ENCODE data around the gene FMN1. TPM values are rescaled to one million over a fixed set of nuclear protein-coding genes. Genes with fewer than 3 reads are reported as not detected.

Gene FMN1
- polyA plus RNA-seq, 3 donors = 0.28 to 3.7 (median 0.34) TPM

- H4K20me1 ChIP-seq (ENCODE audit: insufficient read depth, low read length) = peaks cover 26% of the 10 kb centered on the region
- no peak overlapping the region for H3K9ac ChIP-seq (ENCODE audit: insufficient read depth, low read length, poor library complexity, severe bottlenecking)
- DNase-seq = no peak
- Mint-ChIP-seq H3K27ac (no peak overlapping the region), H3K36me3 (peaks cover 0 to 9% of the 10 kb centered on the region in 2 donors), H3K27me3 (ENCODE audit: low read depth in 3 of 3) (peaks cover 0 to 1% (median under 1%) of the 10 kb centered on the region in 3 donors), H3K4me1 (peaks cover 5% of the 10 kb centered on the region), H3K9me3 (peaks cover 0 to 2% (median 0%) of the 10 kb centered on the region in 7 donors), H3K4me3 (no peak overlapping the region)
- TF ChIP-seq CTCF (IDR thresholded peaks at IDR 0.05) = no peak
- no peak overlapping the region for H2AFZ ChIP-seq (ENCODE audit: insufficient read depth, low read depth, low read length, poor library complexity, severe bottlenecking)
- no peak overlapping the region for H3K4me2 ChIP-seq (replicated peaks; ENCODE audit: extremely low read depth, low read length, poor library complexity, severe bottlenecking)
- no peak overlapping the region for H3K4me3 ChIP-seq (replicated peaks in 1 of 3; ENCODE audit: low read depth in 2 of 3, low read length in 3 of 3)
- intact Hi-C loops (cut with micrococcal nuclease) = loop anchor here in 1 of 2 donors (10.0 kb wide), 1 partner anchor 59 kb away; no protein-coding TSS in a partner anchor
- no peaks in the 10 kb centered on the region for H3K9me3 ChIP-seq (replicated peaks in 1 of 2; ENCODE audit: control insufficient read depth in 1 of 2, insufficient read depth in 1 of 2, low read length in 2 of 2)
- no peaks in the 10 kb centered on the region for H3K36me3 ChIP-seq (replicated peaks in 1 of 2; ENCODE audit: control insufficient read depth in 1 of 2, insufficient read depth in 2 of 2, low read length in 2 of 2)
- H3K79me2 ChIP-seq (ENCODE audit: insufficient read depth, low read length) = no peaks in the 10 kb centered on the region
- peaks cover 0 to 3% of the 10 kb centered on the region in 2 donors for H3K27me3 ChIP-seq (ENCODE audit: control insufficient read depth in 2 of 2, insufficient read depth in 2 of 2, low read length in 2 of 2)
- 94% methylated on average over 6 of the region's 7 CpGs for WGBS (ENCODE audit: insufficient coverage)
- no peak overlapping the region for H3K27ac ChIP-seq (ENCODE audit: low read depth in 1 of 2, low read length in 2 of 2)
- peaks cover 10 to 12% of the 10 kb centered on the region in 2 donors for H3K4me1 ChIP-seq (ENCODE audit: control insufficient read depth in 1 of 2, insufficient read depth in 2 of 2, low read length in 2 of 2)
Observed at GRCh38 chr15:33113666-33114373, 80.7 kb downstream of the FMN1 start.

GRCh38 chr15:33112541-33113105 is 81.9 kb downstream of the FMN1 start:
- no peak overlapping the region for H2AFZ ChIP-seq (ENCODE audit: insufficient read depth, low read depth, low read length, poor library complexity, severe bottlenecking)
- intact Hi-C loops (cut with micrococcal nuclease) = loop anchor here in 1 of 2 donors (10.0 kb wide), 1 partner anchor 58 kb away; no protein-coding TSS in a partner anchor

More at GRCh38 chr15:33112541-33113105, 81.9 kb downstream of the FMN1 start:
- peaks cover 0 to 3% of the 10 kb centered on the region in 2 donors for H3K27me3 ChIP-seq (ENCODE audit: control insufficient read depth in 2 of 2, insufficient read depth in 2 of 2, low read length in 2 of 2)
- no peak overlapping the region for H3K4me2 ChIP-seq (replicated peaks; ENCODE audit: extremely low read depth, low read length, poor library complexity, severe bottlenecking)
- no peaks in the 10 kb centered on the region for H3K79me2 ChIP-seq (ENCODE audit: insufficient read depth, low read length)
- peaks cover 0 to 2% (median 0%) of the 10 kb centered on the region in 7 donors for H3K9me3 Mint-ChIP-seq
- no peak for DNase-seq
- no peak overlapping the region for H3K27ac Mint-ChIP-seq
- no peaks in the 10 kb centered on the region for H3K36me3 ChIP-seq (replicated peaks in 1 of 2; ENCODE audit: control insufficient read depth in 1 of 2, insufficient read depth in 2 of 2, low read length in 2 of 2)
- peaks cover 10 to 12% of the 10 kb centered on the region in 2 donors for H3K4me1 ChIP-seq (ENCODE audit: control insufficient read depth in 1 of 2, insufficient read depth in 2 of 2, low read length in 2 of 2)
- H4K20me1 ChIP-seq (ENCODE audit: insufficient read depth, low read length) = peaks cover 26% of the 10 kb centered on the region
- H3K27ac ChIP-seq (ENCODE audit: low read depth in 1 of 2, low read length in 2 of 2) = no peak overlapping the region
- peaks cover 5% of the 10 kb centered on the region for H3K4me1 Mint-ChIP-seq
- H3K4me3 Mint-ChIP-seq = no peak overlapping the region
- H3K27me3 Mint-ChIP-seq (ENCODE audit: low read depth in 3 of 3) = peaks cover 0 to 1% (median 0%) of the 10 kb centered on the region in 3 donors
- peaks cover 0 to 9% of the 10 kb centered on the region in 2 donors for H3K36me3 Mint-ChIP-seq
- 91% methylated on average over 1 of the region's 5 CpGs for WGBS (ENCODE audit: insufficient coverage)
- no peak for TF ChIP-seq CTCF (IDR thresholded peaks at IDR 0.05)
- no peaks in the 10 kb centered on the region for H3K9me3 ChIP-seq (replicated peaks in 1 of 2; ENCODE audit: control insufficient read depth in 1 of 2, insufficient read depth in 1 of 2, low read length in 2 of 2)
- H3K4me3 ChIP-seq (replicated peaks in 1 of 3; ENCODE audit: low read depth in 2 of 3, low read length in 3 of 3) = no peak overlapping the region
- no peak overlapping the region for H3K9ac ChIP-seq (ENCODE audit: insufficient read depth, low read length, poor library complexity, severe bottlenecking)
